ENCODE measurements around the gene TRMT1L. TPM values are rescaled to one million over a fixed set of nuclear protein-coding genes. Genes with fewer than 3 reads are reported as not detected.

TRMT1L gene
- polyA plus RNA-seq, 5 donors, result 15.1 to 25.7 (median 22.9) TPM

GRCh38 chr1:185137896-185138545, 18.7 kb downstream of the TRMT1L start:
- no peak for DNase-seq

- no peak for DNase-seq
Observed at GRCh38 chr1:185132534-185132933, 24.2 kb downstream of the TRMT1L start.

- no peak for DNase-seq
Observed at GRCh38 chr1:185129708-185130107, 27.0 kb downstream of the TRMT1L start.

GRCh38 chr1:185112356-185112755, 44.4 kb downstream of the TRMT1L start:
- DNase-seq, result no peak

GRCh38 chr1:185111873-185112272, 44.9 kb downstream of the TRMT1L start:
- no peak for DNase-seq

- DNase-seq, result no peak
Observed at GRCh38 chr1:185110145-185110544, 46.6 kb downstream of the TRMT1L start.

- no peak for DNase-seq
Observed at GRCh38 chr1:185108321-185108720, 48.4 kb downstream of the TRMT1L start.

- DNase-seq, result peak in 1 of 2 donors; percentile 10
Observed at GRCh38 chr1:185105121-185105520, 51.6 kb downstream of the TRMT1L start.

- DNase-seq, result no peak
Observed at GRCh38 chr1:185104083-185104482, 52.7 kb downstream of the TRMT1L start.

GRCh38 chr1:185096531-185096930, 60.2 kb downstream of the TRMT1L start:
- no peak for DNase-seq

- DNase-seq, result no peak
Observed at GRCh38 chr1:185094761-185095160, 62.0 kb downstream of the TRMT1L start.

GRCh38 chr1:185091480-185091879, 65.3 kb downstream of the TRMT1L start:
- DNase-seq, result no peak

GRCh38 chr1:185087746-185088145, 69.0 kb downstream of the TRMT1L start:
- DNase-seq, result no peak

GRCh38 chr1:185087101-185087500, 69.7 kb downstream of the TRMT1L start:
- no peak for DNase-seq

GRCh38 chr1:185083818-185084217, 72.9 kb downstream of the TRMT1L start:
- no peak for DNase-seq

- no peak for DNase-seq
Observed at GRCh38 chr1:185080422-185080821, 76.3 kb downstream of the TRMT1L start.

- DNase-seq, result no peak
Observed at GRCh38 chr1:185077374-185077773, 79.4 kb downstream of the TRMT1L start.

- no peak for DNase-seq
Observed at GRCh38 chr1:185075476-185075875, 81.3 kb downstream of the TRMT1L start.

GRCh38 chr1:185074307-185074706, 82.4 kb downstream of the TRMT1L start:
- DNase-seq, result no peak

- no peak for DNase-seq
Observed at GRCh38 chr1:185073725-185074124, 83.0 kb downstream of the TRMT1L start.

- no peak for DNase-seq
Observed at GRCh38 chr1:185070051-185070450, 86.7 kb downstream of the TRMT1L start.

GRCh38 chr1:185069202-185069772, 87.5 kb downstream of the TRMT1L start:
- DNase-seq, result no peak

GRCh38 chr1:185068341-185068740, 88.4 kb downstream of the TRMT1L start:
- DNase-seq, result no peak
